Esophagus squamous epithelium (tissue), 4 donors: ENCODE data around the gene KLLN.

ENCODE experiments used
- POLR2A ChIP-seq, 4 donors: fragments of 450-650 bp; IDR thresholded peaks; one replicate each; pipeline ENCODE4 v1.6.1; 2017; ENCODE audit warnings: antibody characterized with exemption in 4 of 4, mild to moderate bottlenecking in 4 of 4, moderate library complexity in 3 of 4
- TF ChIP-seq, protein P1 (sequence below), 6 experiments: fragments of 450-650 bp in 4 of 6; fragments of 200-600 bp in 2 of 6; sonication (generic) in 2 of 6; IDR thresholded peaks; one replicate each; pipeline ENCODE4 v1.5.1; 2016 to 2019; ENCODE audit warnings: antibody characterized with exemption in 6 of 6, mild to moderate bottlenecking in 4 of 6, moderate library complexity in 4 of 6

- TF ChIP-seq, protein P1, sequence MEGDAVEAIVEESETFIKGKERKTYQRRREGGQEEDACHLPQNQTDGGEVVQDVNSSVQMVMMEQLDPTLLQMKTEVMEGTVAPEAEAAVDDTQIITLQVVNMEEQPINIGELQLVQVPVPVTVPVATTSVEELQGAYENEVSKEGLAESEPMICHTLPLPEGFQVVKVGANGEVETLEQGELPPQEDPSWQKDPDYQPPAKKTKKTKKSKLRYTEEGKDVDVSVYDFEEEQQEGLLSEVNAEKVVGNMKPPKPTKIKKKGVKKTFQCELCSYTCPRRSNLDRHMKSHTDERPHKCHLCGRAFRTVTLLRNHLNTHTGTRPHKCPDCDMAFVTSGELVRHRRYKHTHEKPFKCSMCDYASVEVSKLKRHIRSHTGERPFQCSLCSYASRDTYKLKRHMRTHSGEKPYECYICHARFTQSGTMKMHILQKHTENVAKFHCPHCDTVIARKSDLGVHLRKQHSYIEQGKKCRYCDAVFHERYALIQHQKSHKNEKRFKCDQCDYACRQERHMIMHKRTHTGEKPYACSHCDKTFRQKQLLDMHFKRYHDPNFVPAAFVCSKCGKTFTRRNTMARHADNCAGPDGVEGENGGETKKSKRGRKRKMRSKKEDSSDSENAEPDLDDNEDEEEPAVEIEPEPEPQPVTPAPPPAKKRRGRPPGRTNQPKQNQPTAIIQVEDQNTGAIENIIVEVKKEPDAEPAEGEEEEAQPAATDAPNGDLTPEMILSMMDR (IDR thresholded peaks at IDR 0.05), result no peak
- no peak for TF ChIP-seq POLR2A (IDR thresholded peaks at IDR 0.05)
Measured at GRCh38 chr10:87880336-87880735, 17.0 kb upstream of the KLLN start.
